ENCODE data around the gene DICER1.

DNA sequence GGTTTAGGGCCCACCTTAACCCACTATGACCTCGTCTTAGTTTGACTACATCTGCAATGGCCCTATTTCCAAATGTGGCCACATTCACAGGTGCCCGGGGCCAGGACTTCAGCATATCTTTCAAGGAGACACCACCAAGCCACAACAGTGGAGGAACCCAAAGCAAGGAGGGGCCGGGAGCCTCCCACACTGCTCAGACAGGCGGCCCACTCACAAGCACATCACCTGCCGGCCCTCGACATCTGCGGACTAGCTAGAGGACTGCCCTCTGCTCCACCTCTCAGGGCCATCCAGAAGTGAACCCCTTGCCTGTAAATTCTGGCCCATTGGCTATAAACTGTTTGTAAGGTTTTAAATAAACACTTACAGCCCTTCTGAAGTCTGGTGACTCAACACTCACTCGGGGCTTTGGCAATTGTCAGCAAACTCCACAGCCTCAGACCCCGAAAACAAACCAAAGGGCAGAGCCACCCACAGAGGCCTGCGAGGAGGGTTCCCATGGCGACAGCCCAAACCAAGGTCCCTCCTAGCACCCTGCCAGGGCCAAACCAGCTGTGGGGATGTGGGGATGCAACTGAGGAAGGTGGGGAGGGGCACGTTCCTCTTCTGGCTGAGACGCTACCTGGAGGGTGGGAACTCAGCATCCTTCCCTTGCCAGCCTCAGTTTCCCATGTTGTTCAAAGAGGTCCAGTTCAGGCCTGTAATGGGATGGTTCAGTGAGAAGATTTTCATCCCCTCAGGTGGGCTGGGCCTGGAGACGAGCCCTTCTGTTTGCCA lies 95.8 kb downstream of the DICER1 start:
- TF ChIP-seq CTCF (IDR thresholded peaks at IDR 0.05) (no peak), EZH2phosphoT487 (IDR thresholded peaks at IDR 0.05) (no peak), EZH2 (IDR thresholded peaks at IDR 0.05) (no peak)

Measured in neural progenitor cell (in vitro differentiated cells).